ENCODE measurements around the gene GSS. TPM values are rescaled to one million over a fixed set of nuclear protein-coding genes. Genes with fewer than 3 reads are reported as not detected.

Gene GSS
- polyA plus RNA-seq, 3 donors = 57.9 to 59.5 (median 58.0) TPM

- DNase-seq = no peak
These were observed 4.0 kb downstream of the GSS start for GRCh38 chr20:34951652-34952051.

DNA sequence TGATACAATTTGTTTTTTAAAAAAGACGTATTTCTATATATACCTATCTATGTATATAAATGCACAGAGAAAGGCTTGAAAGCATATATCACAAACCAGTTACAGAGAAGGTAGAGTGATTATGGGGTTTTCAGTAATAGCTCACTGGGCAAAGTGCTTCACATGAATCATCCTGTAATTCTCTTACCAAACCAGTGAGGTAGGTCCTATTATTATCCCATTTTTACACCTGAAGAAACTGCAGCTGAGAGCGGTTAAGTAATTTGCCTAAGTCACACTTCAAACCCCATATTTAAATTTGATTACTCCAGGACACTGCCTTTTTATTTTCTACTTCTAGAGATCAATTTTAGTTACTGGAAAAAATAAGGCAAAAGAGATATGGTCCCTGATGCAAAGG is 4.4 kb downstream of the GSS start:
- DNase-seq = no peak

DNA sequence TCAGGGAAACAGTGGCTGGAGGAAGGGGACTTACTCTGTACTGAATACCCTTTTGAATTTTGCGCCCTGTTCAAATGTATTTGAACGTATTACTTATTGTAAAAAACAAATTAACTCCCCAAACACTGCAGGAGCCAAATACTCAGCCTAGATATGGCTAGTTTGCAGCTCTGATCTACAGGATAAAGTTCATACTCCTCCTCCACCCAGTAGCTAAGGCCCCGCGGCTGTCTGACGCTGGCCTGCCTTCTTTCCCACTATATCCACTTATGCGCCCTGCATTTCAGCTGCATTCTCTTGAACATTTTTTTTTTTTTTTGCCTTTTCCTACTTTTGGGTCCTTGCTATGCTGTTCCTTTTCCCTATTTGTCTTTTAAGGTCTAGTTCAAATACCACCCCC is 6.5 kb downstream of the GSS start:
- no peak for DNase-seq

DNA sequence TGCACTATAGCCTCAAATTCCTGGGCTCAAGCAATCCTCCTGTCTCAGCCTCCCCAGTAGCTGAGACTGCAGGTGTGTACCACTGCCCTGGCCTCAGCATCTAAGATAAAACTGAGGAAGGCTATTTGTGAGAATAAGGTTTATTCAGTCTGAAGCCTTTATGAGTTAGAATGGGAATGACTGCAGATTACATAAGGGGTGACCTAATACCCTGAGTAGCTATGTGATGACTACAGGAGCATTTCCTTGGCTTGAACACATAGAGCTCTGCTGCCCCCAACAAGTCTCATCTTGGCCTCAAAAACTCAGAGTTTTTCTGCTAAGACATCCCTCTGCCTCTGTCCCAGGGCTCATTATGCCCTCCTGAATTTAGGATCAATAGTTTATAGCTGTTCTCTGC is 7.6 kb downstream of the GSS start:
- DNase-seq = no peak

- DNase-seq = no peak
These were observed 8.3 kb downstream of the GSS start for GRCh38 chr20:34947336-34947735.

DNA sequence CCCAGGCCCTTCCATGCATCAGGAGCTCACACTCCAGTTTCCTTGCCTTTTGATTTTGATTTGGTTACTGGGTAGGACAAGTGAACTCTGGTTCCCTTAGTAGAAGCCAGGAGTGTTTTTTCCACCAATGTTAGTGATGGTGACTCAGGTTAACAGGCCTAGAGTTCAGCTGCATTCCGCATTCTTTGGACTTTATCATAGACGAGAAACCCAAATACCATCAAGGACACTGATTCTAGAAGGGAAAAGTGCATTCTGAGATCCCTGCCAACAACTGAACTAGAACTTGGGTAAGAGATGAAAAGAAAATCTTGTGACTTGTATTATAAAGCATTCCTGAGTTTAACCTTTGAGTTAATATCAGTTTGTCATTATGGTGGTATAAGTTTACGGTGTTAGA is 8.9 kb downstream of the GSS start:
- DNase-seq = no peak

GRCh38 chr20:34945315-34946077 is 10.1 kb downstream of the GSS start:
- no peak for DNase-seq

DNA sequence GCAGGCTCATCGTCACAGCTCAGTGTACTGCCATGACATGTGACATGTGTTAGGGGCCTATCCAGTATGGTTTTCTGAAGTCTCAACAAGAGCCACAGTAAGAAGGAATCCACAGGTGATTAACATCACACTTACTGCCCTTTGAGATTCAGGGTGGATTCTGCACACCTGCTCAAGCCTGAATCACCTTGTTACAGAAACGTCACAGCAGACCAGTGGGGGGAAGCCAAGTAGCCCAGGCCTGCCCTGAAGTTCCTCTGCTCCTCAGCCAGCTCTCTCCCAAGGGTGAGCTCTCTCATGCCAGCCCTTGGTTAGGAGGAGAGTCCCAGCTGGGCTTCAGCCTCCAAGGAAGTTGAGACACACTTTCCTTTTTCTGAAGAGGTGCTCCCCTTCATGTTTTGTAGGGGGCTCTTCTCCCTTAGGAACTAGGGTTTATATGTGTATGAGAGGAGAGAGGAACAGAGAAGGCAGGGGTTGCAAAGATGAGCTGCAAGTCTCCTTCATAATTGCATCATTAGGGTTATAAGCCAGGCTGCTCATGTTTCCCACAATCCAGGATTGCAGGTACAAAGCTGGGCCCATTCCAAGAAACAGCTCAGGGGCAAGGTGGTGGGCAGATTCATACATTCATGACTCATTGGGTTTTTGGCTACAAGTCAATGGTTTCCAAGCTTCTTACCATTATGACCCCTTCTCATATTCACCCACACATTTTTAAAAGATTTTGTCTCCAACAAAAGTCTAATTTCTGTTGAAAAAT is 11.6 kb downstream of the GSS start:
- no peak for DNase-seq

GRCh38 chr20:34942301-34942700 is 13.3 kb downstream of the GSS start:
- no peak for DNase-seq

DNA sequence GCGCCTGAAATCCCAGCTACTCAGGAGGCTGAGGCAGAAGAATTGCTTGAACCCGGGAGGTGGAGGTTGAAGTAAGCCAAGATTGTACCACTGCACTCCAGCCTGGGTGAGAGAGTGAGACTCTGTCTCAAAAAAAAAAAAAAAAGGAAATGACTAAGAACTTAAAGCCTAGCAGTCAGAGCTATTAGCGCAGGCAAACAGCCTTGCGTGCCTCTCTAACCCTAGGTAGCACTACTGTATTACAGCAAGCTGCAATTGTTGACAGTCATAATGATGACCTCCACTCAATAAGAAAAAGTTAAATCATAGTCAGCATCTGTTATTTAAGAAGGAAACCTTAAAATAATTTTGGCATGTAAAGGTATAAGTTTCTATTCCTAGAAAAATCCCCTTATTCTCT is 14.4 kb downstream of the GSS start:
- DNase-seq = no peak

- no peak for DNase-seq
These were observed 15.5 kb downstream of the GSS start for GRCh38 chr20:34940081-34940481.

GRCh38 chr20:34938466-34939163 is 17.0 kb downstream of the GSS start:
- no peak for DNase-seq

DNA sequence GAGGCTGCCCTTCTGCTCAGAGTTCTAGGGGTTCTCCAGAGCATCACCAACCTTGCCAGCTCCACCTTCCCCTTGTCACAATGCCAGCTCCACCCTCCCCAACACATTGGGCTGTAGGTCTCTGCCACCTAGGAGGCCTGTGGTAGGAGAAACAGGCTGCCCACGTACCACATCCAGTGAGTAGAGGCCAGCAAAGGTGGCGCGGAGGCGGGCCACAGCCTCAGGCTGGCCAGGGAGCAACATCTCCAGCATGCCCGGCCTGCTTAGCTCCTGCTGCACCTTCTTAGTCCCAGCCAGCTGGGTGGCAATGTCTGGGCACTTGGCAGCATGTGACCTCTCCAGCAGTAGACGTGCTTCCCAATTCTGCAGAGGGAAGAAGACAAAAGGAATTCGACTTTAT is 23.8 kb downstream of the GSS start:
- DNase-seq = no peak

DNA sequence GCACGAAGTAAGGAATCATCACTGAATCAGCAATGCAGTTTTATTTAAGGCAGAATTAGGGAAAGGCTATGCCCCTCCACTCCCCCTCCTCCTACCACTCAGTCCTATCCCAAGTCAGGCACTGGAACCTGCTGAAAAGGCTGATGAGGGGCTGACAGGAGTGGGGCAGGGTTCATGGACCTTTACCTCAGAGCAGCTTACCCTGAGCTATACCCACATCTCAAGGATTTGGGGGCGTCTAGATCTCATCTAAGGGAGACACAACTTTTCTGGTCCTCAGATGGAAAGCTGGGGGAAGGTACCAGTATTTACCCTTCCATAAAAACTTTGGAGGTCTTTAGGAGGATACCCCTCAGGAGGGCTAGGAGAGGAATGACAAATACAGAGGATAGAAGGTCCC is 27.2 kb downstream of the GSS start:
- DNase-seq = no peak

GRCh38 chr20:34927736-34928135 is 27.9 kb downstream of the GSS start:
- DNase-seq = no peak

DNA sequence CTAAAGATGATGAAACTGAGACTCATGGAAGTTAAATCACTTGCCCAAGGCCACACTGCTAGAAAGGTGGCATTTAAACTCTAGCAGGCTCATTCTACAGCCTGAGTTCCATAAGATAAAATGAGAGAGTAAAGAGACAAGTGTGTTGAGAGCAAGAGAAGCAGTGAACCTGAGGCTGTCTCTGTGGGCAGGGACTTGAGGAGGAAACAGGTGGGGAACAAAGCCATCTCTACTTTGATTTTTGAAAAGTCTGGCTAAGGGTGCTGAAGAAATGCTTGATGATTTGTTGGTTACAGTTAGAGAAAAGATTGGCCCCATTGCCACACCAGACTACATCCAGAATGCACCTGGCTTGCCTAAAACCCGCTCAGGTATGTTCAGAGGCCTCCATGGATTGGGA is 29.0 kb downstream of the GSS start:
- no peak for DNase-seq

GRCh38 chr20:34925981-34926380 is 29.6 kb downstream of the GSS start:
- DNase-seq = no peak

DNA sequence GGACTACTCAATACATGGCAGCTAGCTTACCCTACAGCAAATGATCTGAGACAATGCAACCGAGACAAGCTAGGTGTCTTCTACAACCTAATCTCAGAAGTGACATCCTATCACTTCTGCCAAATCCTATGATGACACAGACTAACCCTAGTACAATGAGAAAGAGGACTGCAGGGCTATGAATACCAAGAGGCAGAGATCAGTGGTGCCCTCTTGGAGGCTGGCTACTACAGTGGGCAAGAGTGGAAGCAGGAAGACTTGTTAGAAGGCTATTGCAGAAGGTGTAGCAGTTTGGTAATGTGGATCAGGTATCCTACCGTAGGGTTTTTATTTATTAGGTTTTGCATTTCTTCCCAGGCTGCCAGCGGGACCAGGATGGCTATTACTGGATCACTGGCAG is 30.3 kb downstream of the GSS start:
- DNase-seq = no peak

- DNase-seq = no peak
These were observed 32.2 kb downstream of the GSS start for GRCh38 chr20:34923414-34923813.

- no peak for DNase-seq
These were observed 32.8 kb downstream of the GSS start for GRCh38 chr20:34922654-34923381.

GRCh38 chr20:34921436-34921835 is 34.2 kb downstream of the GSS start:
- DNase-seq = no peak

DNA sequence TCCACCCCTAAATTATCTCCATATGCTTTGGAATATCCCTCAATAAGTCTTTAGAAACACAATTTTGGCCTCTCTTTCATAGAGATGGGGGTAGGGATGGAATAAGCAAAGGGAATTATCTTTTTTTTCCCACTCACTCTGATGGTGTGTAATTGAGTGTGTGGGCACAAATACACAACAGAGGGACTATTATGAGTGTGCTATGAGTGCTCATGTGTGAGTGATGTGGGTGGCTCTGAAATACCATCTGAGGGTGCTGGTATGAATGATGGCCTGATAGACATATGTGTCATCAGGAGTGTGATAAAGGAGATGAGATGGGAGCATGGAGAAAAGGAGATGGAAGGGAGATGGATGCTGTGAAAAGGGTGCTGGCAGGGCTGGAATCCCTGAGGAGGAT is 35.6 kb downstream of the GSS start:
- no peak for DNase-seq
